ENCODE data around the gene CCNA2.

Gene CCNA2

DNA sequence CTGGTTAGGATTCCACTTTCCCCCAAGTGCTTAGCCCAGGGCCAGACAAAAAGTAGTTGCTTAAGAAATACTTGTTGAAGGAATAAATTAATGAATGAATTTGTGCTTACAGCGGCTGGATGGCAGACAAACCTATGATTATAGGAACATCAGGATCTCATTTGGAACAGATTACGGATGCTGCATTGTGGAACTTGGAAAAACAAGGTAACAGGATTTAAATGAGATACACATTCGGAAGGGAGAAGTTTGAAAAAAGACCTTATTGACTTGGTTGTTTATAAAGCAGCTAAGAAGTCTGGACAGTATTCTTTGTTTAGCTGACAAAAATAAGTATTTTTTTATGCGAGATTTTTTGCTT is 22.0 kb downstream of the CCNA2 start:
- no peak for DNase-seq

DNA sequence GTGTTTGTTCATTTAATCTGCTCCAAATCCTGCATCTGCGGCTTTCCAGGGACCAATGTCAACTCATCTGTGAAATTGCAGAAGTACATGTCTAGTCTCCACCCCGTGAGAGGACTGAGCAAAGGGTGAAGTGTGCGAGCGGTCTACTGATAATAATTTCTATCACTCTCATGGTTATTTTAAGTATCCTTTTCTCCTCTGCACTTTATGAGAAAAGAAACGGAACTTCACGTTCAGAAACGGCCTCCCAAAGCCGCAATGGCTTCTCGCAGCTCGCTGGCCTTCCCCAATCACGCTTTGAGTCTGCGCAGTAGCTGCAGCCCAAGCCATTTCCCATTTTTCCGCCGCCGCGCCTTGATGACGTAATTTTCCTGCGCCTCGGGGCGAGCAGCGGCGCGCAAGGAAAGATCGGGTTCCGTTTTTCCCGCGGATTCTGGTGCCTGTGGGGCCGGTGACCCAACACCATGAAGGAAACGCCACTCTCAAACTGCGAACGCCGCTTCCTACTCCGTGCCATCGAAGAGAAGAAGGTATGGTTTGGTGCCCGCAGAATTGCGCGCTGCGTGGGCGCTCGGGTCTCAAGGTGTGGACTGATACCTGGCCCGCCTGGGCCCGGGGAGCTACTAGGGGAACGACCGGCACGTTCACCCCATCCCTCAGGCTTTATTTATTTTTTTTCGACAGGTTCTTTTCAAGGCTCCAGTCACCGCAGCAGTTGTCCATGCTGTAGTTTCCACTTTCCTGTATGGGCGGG is 22.5 kb downstream of the CCNA2 start, which contains the start of gene EXOSC9:
Gene EXOSC9 (plus strand): TSS at position 363 of the 754 bp plus-strand sequence. CDS start 102 bp downstream, at position 465.
- peak; percentile 97 for DNase-seq

DNA sequence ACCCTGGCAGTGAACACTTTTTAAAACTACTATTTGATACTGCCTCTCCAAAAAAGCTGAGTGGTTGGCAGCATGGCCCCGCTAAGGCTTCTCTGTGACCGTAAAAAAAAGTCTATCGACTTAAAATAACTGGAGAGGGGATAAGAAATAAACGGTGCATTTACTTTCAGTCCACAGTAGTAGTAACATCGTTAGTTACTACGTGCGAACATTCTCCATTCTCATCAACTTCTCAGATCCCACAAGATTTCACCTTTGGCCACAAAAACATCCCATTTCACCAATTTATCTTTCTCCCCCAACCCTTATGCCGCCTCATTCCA is 23.1 kb downstream of the CCNA2 start:
- no peak for DNase-seq

DNA sequence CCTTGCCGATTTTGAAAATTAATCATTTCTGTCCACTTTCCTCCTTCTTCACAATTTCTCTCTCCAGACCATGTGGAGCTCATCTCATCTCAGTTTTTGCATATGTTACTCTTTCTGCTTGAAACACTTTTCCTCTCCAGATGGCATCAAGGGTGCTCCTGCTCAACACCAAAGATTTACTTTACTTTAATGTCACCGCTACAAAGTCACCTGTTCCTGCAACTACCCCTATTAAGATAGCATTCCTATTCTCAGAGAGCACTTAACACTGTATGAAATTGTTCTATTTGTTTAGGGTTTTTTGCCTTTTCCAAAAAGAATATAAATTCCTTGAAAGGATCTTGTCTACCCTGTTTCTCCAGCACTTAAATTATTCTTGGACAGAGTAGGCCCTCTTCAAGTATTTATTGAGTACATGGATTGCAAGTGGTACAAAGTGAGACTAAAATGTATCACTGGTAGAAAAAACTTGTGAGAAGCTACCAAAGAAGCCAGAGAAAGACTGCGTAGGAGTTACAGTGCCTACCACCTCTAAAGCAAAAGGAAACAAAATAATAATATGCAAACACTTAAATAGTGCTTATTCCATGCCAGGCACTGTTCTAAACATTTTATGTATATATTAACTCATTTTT is 23.7 kb downstream of the CCNA2 start:
- DNase-seq: no peak

DNA sequence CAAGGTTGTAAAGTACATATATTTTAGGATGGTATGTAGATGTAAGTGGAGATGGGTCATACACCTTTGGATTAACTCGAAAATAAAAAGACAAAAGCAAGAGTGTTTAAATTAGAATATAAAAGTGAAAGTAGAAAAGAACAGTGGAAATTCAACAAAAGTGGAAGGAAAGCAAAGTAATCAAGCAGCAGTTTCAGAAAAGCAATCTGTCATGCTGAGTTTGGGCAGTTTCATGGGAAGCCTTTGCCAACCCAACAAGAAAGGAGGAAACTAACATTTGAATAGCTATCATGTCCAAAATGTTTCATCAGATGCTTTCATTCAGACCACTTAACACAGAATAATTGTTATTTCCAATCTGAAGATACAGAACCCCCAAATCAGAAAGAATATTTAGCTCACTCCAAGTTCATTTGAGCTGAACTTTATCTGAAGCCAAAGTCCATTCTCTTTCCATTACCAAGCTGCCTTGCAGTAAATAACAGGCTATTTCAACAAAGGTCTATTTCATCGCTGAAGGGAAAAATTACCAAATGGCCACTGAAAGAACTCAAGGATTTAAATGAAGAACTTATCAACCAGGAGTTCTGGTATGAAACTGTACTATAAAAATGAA is 24.4 kb downstream of the CCNA2 start:
- no peak for DNase-seq

DNA sequence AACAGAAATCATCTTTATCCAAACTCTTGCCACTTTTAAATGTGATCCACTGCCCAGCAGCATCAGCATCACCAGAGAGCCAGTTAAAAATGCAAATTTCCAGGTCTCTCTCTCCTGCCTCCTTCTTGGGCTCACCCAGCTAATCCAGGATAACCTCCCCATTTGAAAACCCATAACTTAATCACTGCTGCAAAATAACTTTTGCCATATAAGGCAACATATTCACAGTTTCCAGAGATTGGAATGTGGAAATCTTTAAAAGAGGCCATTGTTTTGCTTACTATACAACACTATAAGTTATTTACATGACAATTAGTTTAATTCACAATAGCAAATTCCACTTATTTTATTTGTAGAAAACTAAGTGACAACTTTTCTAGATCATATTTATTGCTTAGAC is 27.4 kb downstream of the CCNA2 start:
- peak; percentile 53 for DNase-seq

DNA sequence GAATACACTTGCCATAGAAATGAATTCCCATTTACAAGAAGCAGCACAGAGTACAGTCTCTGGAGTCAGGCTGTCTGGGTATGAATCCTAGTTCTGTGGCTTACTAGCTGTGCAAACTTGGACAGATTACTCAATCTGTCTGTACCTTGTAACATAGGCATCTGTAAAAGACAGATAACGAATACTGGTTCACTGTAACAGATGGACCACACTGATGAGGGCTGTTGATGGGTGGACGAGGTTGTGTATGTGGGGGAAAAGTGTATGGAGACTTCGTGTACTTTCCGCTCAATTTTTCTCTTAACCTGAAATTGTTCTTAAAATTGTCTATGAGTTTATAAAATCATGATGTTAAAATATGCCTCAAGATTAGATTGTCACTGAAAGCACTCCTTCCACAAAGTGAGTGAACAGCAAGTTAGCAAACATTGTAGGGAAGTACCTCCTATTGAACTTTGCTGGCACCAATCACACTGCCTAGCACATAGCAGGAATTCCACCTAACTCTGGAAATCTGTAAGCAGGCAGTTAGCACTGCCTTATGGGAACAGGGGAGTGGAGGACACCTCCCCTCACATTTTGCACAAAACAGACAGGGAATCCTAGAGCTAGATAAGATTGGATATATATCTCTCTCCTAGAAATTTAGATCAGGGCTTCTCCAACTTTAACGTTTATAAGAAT is 29.0 kb downstream of the CCNA2 start:
- DNase-seq: no peak

DNA sequence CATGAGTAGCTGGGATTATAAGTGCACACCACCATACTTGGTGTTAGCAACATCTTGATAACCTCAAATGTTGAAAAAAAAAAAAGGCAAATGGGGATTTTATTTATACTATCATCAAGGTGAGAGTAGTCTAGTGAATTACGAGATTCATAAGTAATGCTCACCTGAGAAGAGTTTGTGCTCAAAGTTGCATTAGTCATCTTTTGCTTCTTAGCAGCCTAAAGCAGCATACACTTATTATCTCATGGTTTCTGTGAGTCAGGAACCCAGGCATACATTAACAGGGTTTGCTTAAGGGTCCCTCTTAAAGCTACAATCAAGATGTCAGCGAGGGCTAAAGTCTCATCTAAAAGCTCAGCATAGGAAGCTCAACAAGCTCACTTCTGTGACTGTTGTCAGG is 30.7 kb downstream of the CCNA2 start:
- DNase-seq: no peak

DNA sequence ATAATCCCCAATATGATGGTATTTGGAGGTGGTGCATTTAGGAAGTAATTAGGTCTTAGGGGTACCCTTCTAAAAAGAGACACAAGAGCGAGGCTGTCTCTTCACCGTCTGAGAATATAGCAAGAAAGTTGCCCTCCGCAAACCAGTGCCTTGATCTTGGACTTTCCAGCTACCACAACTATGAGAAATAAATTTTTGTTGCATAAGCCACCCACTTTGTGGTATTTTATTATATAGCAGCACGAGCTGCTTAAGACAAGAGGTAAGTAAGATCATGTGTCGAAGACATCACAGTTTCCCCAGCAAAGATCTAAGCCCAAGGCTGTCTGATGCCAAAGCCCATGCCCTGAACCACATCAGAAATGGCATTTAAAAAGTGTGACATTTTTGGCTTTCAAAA is 32.2 kb downstream of the CCNA2 start:
- DNase-seq: peak; percentile 88

DNA sequence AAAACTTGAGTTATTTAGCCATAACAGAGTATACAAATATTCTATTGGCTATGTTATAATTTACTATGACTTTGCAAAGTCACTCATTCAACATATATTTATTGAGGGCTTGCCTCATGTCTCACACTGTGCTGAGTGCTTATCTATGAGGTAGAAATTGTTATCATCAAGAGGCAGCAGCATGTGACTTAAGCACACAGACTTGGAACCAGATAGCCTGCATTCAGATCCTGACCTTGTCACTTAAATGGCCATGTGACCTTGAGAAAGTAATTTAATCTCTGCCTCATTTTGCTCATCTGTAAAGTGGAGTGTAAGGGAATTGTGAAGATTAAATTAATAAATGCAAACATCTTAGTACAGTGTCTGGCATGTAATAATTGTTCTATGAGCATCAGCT is 32.7 kb downstream of the CCNA2 start:
- no peak for DNase-seq

DNA sequence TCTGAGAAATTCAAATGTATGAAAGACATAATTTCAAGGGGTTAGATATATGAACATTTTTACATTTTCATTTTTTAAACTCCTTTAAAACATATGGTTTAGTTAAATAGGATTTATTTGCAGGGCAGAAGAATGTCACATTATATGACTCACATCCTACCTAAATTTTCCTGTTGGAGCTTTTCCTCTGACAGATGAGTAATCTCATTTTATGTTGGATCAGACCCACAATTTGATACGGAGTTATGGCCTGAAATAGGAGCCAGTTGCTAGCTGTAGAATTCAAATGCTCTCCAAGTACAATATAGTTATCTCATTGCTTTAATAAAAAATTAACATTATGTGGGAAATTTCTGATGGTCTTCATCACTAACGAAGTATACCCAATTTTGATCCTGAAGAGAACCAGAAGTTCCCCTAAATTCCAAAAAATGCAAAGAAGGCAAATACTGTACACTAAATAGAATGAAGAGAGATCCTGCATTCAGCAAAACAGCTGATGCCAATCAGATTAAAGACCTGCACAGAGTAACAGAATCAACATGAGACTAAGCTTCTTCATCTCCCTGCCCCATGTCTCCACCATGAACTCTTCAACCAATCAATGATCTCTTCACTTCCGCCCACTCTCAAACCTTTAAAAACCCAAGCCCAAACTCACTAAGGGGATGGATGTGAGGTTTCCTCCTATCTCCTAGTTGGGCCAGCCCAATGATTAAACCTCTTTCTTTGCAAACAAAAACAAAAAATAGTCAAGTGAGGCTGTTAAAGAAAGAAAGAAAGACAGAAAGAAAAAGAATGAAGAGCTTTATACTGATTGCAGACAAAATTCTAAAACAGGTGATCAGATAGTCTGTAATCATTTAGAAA is 33.5 kb downstream of the CCNA2 start:
- peak; percentile 83 for DNase-seq

DNA sequence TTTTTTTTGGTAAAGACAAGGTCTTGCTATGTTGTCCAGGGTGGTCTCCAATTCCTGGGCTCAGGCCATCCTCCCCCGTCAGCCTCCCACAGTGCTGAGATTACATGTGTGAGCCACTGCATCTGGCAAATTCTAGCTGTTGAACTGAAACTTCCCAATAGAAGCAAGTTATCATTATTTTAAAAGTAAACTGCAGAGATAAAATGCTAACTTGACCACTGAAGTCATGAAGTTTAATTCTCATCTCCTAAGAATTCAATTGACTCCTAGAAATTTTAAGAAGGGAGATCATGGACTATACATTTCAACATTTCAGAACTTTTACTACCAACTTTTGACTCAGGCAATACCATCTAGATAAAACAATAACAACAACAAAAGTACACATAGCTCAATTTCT is 34.2 kb downstream of the CCNA2 start:
- peak; percentile 60 for DNase-seq

DNA sequence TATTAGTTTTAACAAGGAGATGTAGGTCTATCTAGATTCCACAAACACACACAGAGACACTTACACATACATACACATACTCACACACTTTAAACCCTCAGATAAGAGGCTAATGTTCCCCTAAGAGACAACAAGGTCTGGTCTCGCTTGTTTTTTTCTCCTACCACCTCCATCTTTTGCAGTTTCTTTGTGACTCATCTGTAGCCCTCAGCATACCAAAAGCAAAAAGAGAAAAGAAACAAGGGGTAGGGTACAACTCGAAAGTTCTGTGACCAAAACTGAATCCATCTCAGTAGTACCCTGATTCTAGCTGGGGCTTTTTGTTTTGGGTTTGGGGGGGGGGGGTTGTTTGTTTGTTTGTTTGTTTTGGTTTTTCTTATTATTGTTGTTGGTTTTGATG is 34.8 kb downstream of the CCNA2 start:
- no peak for DNase-seq

DNA sequence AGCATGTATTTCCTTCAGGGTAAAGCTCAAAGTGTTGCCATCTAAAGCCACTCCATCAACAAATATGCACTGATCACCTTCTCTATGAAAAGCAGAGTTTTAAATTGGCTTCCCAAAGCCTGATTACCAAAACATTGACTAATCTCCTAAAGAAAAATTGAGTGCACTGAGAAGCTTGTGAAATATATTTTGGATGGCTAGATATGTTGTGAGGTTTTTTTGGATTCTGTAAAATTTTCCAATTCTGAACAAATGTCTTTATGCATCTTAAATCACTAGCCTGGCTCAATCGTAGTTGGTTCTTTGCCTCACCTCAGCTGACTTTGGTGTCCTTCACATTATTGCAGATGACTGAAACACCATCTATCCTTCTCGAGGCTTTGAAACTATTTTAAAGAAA is 37.5 kb downstream of the CCNA2 start:
- no peak for DNase-seq

DNA sequence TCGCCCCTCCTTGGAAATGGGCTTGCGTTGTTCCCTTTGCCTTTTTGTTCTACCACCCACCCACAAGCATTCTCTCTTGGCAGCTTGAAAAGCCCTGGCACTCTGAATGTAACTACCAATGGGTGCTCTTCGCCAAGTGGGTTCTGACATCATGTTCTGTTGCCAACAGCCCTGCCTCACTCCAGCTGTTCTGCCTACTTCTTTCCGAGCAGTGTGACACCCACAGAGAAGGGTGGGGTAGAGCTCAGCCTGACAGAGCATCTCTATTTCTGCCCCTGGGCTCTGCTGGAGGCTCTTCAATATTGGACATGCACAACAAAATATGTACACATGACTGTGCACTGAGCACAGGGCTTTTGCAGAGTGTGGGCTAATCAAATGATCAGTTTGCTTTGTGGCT is 38.2 kb downstream of the CCNA2 start:
- DNase-seq: peak; percentile 79

DNA sequence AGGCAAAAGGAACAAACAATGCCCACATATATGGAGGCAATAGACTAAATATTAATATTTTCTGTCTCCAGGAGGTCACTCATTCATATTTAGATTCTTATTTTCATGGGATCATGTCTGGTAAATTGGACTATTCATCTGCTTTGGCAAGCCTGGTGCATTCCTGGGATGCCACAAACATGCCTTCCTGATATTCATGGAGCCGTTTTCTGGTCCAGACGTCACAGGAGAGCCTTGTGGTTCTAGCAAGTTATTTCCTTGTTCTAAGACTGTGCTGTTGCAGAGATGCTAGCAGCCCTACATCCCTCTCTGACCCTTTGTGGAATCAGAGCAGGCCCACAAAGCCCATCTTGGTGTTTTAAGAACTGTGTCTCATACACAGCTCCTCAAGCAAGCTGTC is 38.7 kb downstream of the CCNA2 start:
- peak; percentile 99 for DNase-seq

DNA sequence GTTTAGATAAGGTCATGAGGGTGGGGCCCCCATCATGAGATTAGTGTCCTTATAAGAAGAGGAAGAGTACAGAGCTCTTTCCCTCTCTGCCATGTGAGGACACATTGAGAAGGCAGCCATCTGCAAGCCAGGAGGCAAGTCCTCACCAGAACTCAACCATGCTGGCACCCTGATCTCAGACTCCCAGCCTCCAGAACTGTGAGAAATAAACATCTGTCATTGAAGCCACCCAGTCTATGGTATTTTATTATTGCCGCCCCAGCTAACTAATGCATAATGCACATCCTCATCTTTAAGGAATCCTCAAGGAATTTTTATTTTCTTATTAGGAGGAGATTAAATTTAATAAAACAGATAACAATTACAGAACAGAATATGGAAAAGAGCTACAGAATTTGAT is 39.3 kb downstream of the CCNA2 start:
- DNase-seq: peak; percentile 62

DNA sequence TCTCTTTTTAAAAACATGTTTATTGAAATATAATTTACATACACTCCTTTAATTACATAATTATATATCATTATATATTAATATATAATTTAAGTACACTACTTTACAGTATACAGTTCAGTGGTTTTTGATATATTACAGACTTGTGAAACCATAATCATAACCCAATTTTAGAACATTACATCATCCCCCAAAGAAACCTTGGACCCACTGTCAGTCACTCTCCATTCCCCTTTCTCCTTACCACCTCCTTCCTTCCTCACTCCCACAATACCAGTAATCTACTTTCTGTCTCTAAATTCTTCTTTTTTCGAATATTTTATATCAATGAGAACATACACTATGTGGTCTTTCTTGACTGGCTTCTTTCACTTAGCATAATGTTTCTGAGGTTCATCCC is 40.5 kb downstream of the CCNA2 start:
- no peak for DNase-seq

DNA sequence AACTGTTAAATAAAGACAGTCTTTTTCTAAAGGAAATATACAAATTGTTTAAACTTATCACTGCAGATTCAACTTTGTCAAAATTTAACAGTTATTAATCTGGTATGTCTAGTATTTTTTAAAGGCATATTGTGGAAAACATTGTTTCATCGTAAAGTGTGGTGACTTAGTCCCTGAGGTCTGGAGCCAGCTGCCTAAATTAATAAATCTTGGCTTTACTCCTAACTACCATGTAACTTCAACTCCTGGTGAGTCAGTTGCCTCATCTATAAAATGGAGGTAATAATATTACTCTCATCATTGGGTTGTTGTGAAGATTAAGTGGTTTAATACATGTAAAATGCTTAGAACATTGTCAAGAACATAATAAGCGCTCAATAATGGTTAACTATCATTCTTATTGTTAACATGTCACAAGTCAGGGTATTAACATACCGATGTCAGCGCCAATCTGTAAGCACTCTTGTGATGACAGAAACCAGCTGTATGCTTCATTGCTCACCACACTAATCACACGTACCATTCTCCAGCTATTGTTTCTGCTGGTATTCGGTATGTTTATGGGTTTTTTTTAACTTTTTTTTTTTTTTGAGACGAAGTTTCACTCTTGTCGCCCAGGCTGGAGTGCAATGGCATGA is 44.6 kb downstream of the CCNA2 start:
- no peak for DNase-seq

DNA sequence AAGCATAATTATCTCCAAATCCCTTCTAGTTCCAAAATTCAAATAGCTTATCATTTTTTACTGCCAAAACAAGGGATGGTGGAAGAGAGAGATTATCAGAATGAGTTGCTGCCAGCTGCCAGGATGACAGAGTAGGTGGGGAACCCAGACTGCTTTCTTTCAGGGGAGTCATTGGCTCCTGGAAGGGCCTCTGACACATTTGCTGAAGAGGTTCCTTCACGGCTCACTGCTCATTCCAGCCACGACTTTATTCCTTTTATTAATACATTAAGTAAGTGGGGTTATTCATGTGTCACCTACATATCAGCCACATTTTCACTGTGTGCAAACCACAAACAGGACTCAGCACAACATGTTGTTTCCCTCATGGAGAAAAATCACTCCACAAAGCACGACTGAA is 46.1 kb downstream of the CCNA2 start:
- no peak for DNase-seq

DNA sequence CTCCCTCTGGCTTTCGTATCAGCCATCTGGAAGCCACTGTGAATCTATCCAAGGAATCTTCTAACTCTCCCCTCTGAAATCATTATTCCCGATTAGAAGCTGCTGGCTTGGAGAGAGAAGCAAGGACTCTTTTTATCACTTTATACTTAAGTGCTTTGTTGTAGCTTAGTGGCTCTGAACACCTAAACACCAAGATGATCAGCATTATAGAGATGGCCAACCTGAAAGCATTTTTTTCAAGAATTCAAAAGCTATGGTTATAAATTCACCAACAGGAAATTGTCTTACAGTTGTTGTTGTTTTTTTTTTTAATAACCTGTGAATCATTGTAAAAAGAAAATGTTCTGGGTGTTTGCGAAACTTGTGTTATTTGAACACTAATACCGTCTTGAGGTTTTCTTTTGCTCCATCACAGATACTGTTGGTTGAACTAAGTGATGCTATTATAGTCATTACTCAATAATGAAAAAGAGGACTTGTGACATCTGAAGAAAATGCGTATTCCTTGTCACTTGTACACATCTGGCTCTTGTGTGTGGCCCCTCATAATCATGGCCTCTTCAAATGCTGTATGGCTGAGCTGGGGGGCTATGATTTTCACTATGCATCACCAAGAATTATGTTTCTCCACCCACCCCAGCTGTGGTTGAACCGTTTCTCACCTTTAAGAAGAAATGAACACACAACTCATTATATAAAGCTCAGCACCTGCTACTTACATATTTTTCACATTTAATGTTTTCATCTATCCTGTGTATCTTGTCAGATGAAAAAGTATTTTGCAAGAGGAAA is 46.9 kb downstream of the CCNA2 start:
- no peak for DNase-seq
